GM18951 (cell line): ENCODE data around the gene CACNA1C.

Experiments
- POLR2A ChIP-seq: IDR thresholded peaks from 4 replicates; pipeline ENCODE4 v1.6.1; 2011; ENCODE audit warnings: mild to moderate bottlenecking; ENCODE audit not compliant: insufficient read length, insufficient read depth; ENCODE audit errors: extremely low read depth
- in situ Hi-C: fragments of 300-500 bp; cut with MboI; formaldehyde crosslinking; loops from one replicate; pipeline ENCODE4 v1.12.0; 2022; ENCODE audit warnings: low sequenced_read_pairs, mixed read lengths, inconsistent platforms; ENCODE audit not compliant: unreplicated experiment

Gene CACNA1C

DNA sequence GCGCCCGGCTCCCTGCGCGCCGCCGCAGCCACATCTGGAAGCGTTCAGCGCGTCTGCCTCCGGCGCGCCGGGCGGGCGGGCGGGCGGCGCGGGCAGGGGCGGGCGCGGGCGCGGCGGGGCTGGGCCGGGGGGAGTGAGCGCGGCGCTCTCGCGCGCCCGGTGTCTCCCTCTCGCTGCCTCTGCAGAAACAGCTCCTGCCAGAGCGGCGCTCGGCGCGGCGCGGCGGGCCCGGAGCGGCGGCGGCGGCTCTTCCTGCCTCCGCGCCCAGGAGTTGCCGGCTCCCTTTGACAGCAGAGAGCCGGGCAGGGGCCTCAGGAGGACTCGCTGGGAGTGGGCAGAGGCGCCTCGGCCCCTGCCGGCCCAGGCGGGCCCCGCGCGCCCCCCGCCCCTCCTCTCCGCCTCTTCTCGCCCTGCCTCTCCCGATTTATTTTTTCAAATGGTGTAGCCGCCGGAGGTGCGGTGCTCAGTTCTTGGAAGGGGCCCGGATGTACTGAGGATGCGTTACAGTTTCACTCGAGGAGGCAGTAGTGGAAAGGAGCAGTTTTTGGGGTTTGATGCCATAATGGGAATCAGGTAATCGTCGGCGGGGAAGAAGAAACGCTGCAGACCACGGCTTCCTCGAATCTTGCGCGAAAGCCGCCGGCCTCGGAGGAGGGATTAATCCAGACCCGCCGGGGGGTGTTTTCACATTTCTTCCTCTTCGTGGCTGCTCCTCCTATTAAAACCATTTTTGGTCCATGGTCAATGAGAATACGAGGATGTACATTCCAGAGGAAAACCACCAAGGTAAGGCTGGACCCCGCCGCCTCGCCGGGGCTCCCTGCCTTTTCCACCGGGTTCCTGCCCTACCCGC is at the start of gene CACNA1C:
TSS of gene CACNA1C (plus strand) at position 162 of the 853 bp plus-strand sequence. CDS start at position 738, 576 bp downstream.
- no peak for TF ChIP-seq POLR2A
- in situ Hi-C loops = no loop called here

DNA sequence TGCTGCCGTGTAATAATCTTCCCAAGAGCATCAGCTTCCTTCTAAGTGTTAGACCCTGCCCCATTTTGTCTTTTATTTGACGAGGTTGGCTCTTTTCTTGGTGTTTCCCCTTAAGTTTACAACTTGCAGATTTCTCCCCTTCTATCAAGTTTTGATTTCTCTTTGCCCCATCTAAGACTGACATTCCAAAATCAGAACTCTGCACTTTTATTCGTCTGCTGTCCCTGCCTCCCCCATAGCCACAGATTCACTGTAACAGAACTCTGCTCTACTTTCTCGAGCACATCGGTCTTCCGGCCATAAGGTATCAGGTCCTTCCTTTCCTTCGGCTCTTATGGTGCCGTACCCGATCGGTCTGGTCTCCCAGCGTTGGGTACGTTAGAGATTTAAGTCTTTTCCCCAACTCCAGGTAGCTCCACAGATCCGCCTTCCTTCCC is 49.1 kb upstream of the CACNA1C start:
- in situ Hi-C loops = no loop called here
- no peak for TF ChIP-seq POLR2A

GRCh38 chr12:2004113-2004929 is 48.5 kb upstream of the CACNA1C start, which contains the start of gene DCP1B:
TSS of gene DCP1B (minus strand) at chr12:2004457. CDS start at chr12:2004431, 26 bp downstream.
- TF ChIP-seq POLR2A = peak; percentile 77
- in situ Hi-C loops = no loop called here

DNA sequence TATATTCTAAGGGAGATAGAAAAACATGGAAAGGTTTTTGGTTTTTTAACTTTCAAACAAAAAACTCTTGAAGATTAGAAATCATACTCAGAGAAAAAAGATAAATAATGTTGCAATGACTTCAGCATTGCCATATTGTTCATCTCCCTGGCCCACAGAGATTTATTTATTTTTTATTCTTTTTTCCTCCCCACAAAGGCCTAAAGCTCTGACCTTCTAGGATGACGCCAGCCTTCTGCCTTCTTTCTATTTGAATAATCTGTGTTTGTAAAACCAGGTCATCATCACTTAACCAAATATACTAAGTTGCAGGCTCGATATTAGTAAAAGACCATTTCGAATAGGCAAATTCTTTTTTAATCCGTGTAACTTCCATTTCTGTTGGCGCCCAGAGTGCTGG is 44.1 kb upstream of the CACNA1C start:
- in situ Hi-C loops = no loop called here
- no peak for TF ChIP-seq POLR2A

DNA sequence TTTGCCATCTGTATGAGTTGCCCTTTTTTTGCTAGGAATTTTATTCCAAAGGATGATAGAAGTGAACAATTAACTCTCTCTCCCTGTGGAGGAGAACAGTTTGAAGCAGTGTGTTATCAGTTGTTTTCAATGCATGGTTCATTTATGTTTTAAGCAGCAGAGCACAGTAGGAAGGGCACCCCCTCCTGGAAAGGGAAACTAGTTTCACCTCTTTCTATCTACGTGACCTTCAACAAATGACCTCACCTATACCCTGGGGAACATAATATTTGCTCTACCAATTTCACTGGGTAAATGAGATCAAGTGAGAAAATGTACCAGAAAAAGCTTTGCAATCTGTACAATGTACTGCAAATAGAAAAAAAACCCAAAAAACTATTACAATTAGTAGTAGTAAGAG is 43.2 kb upstream of the CACNA1C start:
- TF ChIP-seq POLR2A = no peak
- in situ Hi-C loops = no loop called here

DNA sequence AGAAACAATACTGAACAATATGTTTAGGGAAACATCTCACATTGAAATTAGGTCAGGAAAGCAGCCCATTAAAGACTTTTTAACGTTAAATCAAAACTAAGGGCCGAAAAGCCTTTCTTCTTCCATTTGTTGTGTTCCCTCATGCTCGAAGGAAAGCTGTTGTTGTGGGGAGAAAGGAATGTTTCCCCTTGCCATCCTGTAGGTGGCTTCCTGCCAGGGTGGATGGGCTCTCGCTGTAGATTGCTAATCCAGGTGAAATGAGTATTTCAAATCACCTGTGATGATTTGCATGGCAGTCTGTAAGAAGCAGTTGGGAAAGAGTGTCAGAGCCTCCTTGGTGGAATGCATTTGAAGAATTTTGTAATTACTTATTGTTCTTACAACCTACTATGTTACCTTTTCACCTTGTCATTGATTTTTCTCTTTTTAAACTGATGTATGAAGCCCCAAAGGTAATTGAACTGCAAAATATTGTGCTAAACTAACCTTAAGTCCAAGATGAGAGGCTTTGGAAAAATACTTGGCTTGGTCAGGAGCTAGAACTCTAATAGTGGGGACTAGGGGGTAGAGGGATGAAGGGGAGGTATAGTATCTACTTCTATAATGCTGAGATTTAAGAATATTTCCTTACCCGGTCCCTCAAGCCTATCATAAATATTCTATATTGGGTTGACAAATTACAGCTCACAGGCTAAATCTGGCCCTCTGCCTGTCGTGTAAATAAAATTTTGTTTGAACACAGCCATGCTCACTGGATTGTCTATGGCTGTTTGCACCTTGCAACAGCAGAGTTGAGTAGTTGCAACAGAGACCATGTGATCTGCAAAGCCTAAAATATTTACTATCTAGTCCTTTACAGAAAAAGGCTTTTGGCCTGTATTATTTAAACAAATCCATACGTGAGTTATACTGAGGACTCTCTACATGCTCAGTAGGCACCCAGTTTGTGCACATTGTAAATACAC is 40.9 kb upstream of the CACNA1C start:
- in situ Hi-C loops = no loop called here
- no peak for TF ChIP-seq POLR2A

- TF ChIP-seq POLR2A = no peak
- in situ Hi-C loops = no loop called here
Observed at GRCh38 chr12:2013086-2013485, 39.7 kb upstream of the CACNA1C start.

DNA sequence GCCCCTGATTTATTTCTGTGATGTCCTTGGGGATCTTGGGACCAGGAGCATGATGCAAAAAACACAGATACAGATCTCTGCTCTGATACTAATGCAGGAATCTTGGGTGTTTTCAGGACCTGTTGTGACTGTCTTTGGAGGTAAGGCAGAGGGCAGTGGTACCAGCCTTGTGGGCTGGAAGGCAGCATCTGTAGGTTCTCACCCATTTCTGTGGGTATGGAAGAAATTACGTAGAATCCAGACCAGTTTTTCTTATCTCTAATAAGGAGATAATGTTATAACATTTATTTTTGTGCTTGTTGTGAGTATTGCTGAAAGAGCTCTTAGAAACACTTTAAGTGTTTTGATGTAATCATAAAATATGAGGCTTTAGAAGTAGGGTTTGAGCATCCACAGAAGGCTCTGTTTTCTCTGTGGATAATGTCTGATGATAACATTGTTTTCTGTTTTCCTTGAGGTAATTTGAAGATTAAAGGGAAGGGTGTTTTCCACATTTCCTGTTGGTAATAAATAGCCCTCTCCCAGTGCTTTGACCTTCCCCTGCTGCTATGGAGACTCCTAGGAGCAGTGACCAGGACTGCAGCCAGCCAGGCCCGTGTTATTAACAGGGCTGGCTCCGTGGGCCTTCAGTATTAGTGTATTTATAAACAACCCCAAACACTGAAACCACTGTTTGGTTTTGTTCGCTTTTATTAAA is 39.1 kb upstream of the CACNA1C start:
- no peak for TF ChIP-seq POLR2A

DNA sequence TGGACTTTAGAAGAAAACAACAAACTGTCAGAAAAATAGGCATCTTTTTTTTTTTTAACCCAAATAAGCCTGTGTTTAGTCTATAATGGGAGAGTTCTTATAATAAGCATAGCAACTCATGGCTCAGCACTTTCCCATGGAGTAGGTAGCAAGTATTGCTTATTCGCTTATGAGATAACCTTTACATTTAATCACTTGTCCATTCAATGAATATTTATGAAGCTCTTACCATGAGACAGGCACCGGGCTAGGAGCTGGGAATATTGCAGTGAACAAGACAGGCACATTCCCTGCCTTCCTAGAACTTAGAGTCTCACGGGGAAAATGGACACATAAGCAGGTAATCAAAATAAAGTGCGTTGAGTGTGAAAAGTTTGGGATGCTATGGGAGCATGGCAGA is 38.6 kb upstream of the CACNA1C start:
- no peak for TF ChIP-seq POLR2A
- in situ Hi-C loops = no loop called here

More for the DNA sequence above, 39.1 kb upstream of the CACNA1C start:
- in situ Hi-C loops = no loop called here

GRCh38 chr12:2016862-2017545 is 35.8 kb upstream of the CACNA1C start:
- in situ Hi-C loops = no loop called here
- TF ChIP-seq POLR2A = no peak

DNA sequence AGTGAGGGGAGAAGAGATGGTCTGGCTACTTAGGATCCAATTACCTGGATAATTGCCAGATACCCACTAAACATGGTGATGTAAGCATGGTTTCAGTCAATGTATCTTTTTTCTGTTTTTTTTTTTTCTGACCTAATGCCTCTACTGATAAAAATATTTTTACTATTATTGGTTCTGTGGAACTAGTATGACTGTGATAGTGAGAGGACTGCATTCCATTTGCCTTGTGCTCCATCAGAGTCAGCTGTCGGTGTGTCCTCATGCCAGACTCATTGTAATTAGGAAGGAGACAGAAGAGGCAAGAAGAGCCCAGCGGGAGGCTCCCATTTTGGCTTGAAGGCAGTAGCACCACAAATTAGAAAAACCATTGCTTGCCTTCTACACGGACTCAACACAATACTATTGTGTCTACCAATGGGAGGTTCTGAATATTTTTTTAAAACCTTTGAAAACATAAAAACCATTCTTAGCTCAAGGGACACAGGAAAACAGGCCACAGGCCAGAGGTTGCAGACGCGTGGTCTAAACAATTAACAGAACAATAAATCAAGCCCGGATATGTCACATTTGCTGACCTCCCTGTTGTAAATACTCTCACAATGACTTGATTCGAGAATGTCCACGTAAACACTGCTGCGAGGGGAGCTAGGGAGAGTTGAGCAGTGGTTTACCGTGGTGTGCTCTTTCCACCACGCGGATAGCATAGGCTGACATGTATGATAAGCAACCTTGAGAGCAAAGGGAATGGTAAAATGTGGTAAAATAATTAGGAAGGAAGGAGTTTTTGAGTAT is 35.0 kb upstream of the CACNA1C start:
- in situ Hi-C loops = no loop called here
- no peak for TF ChIP-seq POLR2A
